ENCODE data around the gene KIF6.

KIF6 gene

GRCh38 chr6:39420300-39421265 is 304.6 kb downstream of the KIF6 start:
- TF ChIP-seq CTCF (IDR thresholded peaks at IDR 0.05; ENCODE audit: low read depth, low read length) = no peak
- no peak for DNase-seq (ENCODE audit: extremely low read depth, low read depth)

- no peak for TF ChIP-seq CTCF (IDR thresholded peaks at IDR 0.05; ENCODE audit: low read depth, low read length)
- no peak for DNase-seq (ENCODE audit: extremely low read depth, low read depth)
Observed at GRCh38 chr6:39419607-39420006, 305.6 kb downstream of the KIF6 start.

- no peak for DNase-seq (ENCODE audit: extremely low read depth, low read depth)
- no peak for TF ChIP-seq CTCF (IDR thresholded peaks at IDR 0.05; ENCODE audit: low read depth, low read length)
Observed at GRCh38 chr6:39417440-39417839, 307.8 kb downstream of the KIF6 start.

GRCh38 chr6:39416728-39417127 is 308.5 kb downstream of the KIF6 start:
- DNase-seq (ENCODE audit: extremely low read depth, low read depth) = peak; percentile 85
- TF ChIP-seq CTCF (IDR thresholded peaks at IDR 0.05; ENCODE audit: low read depth, low read length) = no peak

- DNase-seq (ENCODE audit: extremely low read depth, low read depth) = no peak
- TF ChIP-seq CTCF (IDR thresholded peaks at IDR 0.05; ENCODE audit: low read depth, low read length) = no peak
Observed at GRCh38 chr6:39416026-39416425, 309.2 kb downstream of the KIF6 start.

GRCh38 chr6:39415482-39415881 is 309.7 kb downstream of the KIF6 start:
- DNase-seq (ENCODE audit: extremely low read depth, low read depth) = no peak
- no peak for TF ChIP-seq CTCF (IDR thresholded peaks at IDR 0.05; ENCODE audit: low read depth, low read length)

GRCh38 chr6:39411465-39411864 is 313.7 kb downstream of the KIF6 start:
- no peak for TF ChIP-seq CTCF (IDR thresholded peaks at IDR 0.05; ENCODE audit: low read depth, low read length)
- no peak for DNase-seq (ENCODE audit: extremely low read depth, low read depth)

Data from AG09319 (cell line).